Muscle of leg (tissue), 11 donors: ENCODE results near the gene PPIL1. TPM values are rescaled to one million over a fixed set of nuclear protein-coding genes. Genes with fewer than 3 reads are reported as not detected.
A peak's percentile ranks its signal among the peaks of the same experiment; 100 is the strongest.

Experiments used
- DNase-seq: peaks from one replicate; pipeline ENCODE4 v3.0.0; 2013
- H3K27ac ChIP-seq: one replicate; pipeline ENCODE4 v1.5.1; 2013; ENCODE audit warnings: mild to moderate bottlenecking, low read length, control low read depth
- H3K27me3 ChIP-seq: one replicate; pipeline ENCODE4 v1.6.1; 2013; ENCODE audit warnings: low read length; ENCODE audit not compliant: control insufficient read depth, insufficient read depth
- H3K36me3 ChIP-seq: one replicate; pipeline ENCODE4 v1.6.1; 2013; ENCODE audit warnings: low read length; ENCODE audit not compliant: control insufficient read depth, insufficient read depth
- H3K4me1 ChIP-seq: one replicate; pipeline ENCODE4 v1.6.1; 2013; ENCODE audit warnings: low read length; ENCODE audit not compliant: control insufficient read depth, insufficient read depth
- H3K4me3 ChIP-seq: one replicate; pipeline ENCODE4 v1.5.1; 2013; ENCODE audit warnings: low read length, control low read depth
- H3K9me3 ChIP-seq: replicated peaks from 2 replicates; pipeline ENCODE4 v1.6.1; 2013; ENCODE audit warnings: low read depth, low read length; ENCODE audit not compliant: control insufficient read depth
- WGBS: methylation state at CpG from one replicate; pipeline ENCODE4 v1.1.5; 2013; ENCODE audit warnings: missing lambda C conversion rate; ENCODE audit not compliant: insufficient coverage; 5-methylcytosine and 5-hydroxymethylcytosine counted together
- polyA plus RNA-seq, 8 donors: library from polyadenylated mRNA; unstranded; fragments of 120-200 nt; gene quantifications; one replicate each; pipeline versions ENCODE4 v1.2.1 to v1.2.3, GENCODE V29; 2013; ENCODE audit warnings: inconsistent platforms in 1 of 8, low replicate concordance in 1 of 8; ENCODE audit not compliant: insufficient read length in 8 of 8, insufficient read depth in 1 of 8
- total RNA-seq: library from RNA; stranded (reverse); fragments of 120-200 nt; gene quantifications from one replicate; pipeline ENCODE4 v1.2.4, GENCODE V29; 2013

PPIL1 gene
- total and polyA plus RNA-seq, 9 donors = 24.8 to 39.9 (median 33.7) TPM

GRCh38 chr6:36873115-36873514 is 1.5 kb downstream of the PPIL1 start:
- H3K36me3 ChIP-seq = peaks cover 14% of the 10 kb centered on the region
- no peak overlapping the region for H3K4me3 ChIP-seq
- H3K27ac ChIP-seq = no peak overlapping the region
- H3K9me3 ChIP-seq = no peaks in the 10 kb centered on the region
- no CpG with 5 or more reads among the region's 1 CpG for WGBS
- DNase-seq = no peak
- no peaks in the 10 kb centered on the region for H3K27me3 ChIP-seq
- H3K4me1 ChIP-seq = peaks cover 12% of the 10 kb centered on the region

DNA sequence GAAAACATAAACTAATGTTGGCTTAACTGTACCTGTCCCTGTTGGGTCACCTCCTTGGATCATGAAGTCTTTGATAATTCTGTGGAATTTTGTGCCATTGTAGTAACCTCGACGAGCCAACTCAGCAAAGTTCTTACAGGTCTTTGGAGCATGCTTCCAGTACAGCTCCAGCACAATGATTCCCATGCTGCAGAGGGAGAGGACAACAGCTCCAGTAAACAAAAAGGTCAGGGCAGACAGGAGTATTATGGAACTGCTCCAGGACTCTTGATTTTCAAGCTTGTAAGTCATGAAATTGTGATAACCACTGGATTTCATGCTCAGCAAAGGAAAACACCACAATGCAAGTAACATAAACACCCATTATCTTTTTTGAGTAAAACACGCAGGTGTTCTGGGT is 2.9 kb downstream of the PPIL1 start:
- Histone ChIP-seq H3K4me3 (no peak overlapping the region), H3K36me3 (peaks cover 21% of the 10 kb centered on the region), H3K4me1 (peaks cover 15% of the 10 kb centered on the region), H3K9me3 (no peaks in the 10 kb centered on the region), H3K27me3 (no peaks in the 10 kb centered on the region), H3K27ac (no peak overlapping the region)
- DNase-seq = no peak
- WGBS = 92% methylated on average over 2 of the region's 3 CpGs

DNA sequence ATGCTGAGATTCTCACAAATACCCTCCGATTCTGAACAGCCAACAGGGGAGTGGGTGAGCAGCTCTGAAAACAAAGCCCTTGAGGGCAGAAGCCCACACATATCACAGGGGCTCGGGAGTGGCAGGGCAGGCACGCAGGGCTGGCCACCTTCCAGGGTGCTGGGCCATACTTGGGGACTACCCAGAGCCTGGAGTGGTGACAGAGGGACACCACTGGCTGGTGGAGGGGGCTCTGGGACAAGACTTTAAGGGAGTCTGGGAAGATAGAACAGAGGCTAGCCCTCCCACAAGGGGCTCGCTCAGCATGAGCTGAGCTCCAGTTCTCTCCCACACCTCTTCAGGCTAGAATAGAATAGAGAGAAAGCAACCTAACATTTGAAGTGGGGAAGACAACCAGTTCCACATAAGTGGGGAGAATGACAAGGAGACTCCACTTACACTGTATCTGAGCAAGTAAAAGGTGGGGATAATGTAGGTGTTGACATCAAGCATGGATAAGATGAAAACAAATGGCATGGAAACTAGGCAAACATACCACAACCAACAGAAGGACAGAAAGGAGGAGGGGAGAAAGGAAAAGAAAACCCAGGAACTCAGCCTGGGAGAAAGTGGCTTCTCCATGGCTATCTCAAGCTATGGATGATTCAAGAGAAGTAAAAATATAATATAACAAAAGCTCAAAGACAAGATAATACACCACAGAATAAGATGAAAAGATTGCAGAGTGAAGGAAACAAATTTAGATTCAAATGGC is 7.0 kb downstream of the PPIL1 start:
- no peaks in the 10 kb centered on the region for H3K9me3 ChIP-seq
- H3K36me3 ChIP-seq = peaks cover 33% of the 10 kb centered on the region
- no peak for DNase-seq
- WGBS = 86% methylated on average over 1 of the region's 4 CpGs
- H3K27ac ChIP-seq = no peak overlapping the region
- H3K4me3 ChIP-seq = no peak overlapping the region
- no peaks in the 10 kb centered on the region for H3K27me3 ChIP-seq
- H3K4me1 ChIP-seq = peaks cover 4% of the 10 kb centered on the region

GRCh38 chr6:36865835-36866234 is 8.8 kb downstream of the PPIL1 start:
- DNase-seq = no peak
- Histone ChIP-seq H3K4me1 (peaks cover 4% of the 10 kb centered on the region), H3K4me3 (no peak overlapping the region), H3K27ac (no peak overlapping the region), H3K9me3 (no peaks in the 10 kb centered on the region), H3K36me3 (peaks cover 33% of the 10 kb centered on the region), H3K27me3 (no peaks in the 10 kb centered on the region)
- no CpG with 5 or more reads among the region's 2 CpGs for WGBS

- Histone ChIP-seq H3K27ac (no peak overlapping the region), H3K9me3 (no peaks in the 10 kb centered on the region), H3K36me3 (peaks cover 24% of the 10 kb centered on the region), H3K4me1 (peaks cover 4% of the 10 kb centered on the region), H3K27me3 (no peaks in the 10 kb centered on the region), H3K4me3 (no peak overlapping the region)
- no peak for DNase-seq
- WGBS = 89% methylated on average over 12 of the region's 12 CpGs
These were observed 10.7 kb downstream of the PPIL1 start for GRCh38 chr6:36863670-36864540.

DNA sequence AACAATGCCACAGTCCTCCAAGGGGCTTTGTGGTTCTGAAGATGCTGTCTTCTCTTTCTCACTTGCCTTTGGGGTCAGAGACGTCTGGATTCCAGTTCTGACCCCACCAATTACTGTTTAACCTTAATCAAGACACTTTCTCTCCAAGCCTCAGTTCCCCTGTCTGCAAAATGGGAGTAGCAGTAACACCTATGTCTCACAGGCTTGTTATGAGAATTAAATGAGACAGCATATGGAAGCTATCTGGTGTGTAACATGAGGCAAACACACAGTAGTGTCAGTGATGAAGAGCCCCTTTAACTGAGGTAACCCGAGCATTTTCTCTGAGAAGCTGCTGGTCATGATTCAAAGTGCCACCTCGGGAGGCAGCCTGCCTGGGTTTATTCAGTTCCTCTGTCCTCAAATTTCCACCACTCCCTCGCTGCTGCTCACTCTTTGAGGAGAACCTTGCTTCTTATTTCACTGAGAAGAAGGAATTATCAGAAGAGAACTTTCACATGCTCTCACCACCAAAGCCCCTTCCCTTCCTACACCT is 11.7 kb downstream of the PPIL1 start:
- Histone ChIP-seq H3K4me3 (no peak overlapping the region), H3K27ac (no peak overlapping the region), H3K9me3 (no peaks in the 10 kb centered on the region), H3K36me3 (peaks cover 24% of the 10 kb centered on the region), H3K27me3 (no peaks in the 10 kb centered on the region), H3K4me1 (peaks cover 4% of the 10 kb centered on the region)
- DNase-seq = no peak
- 59% methylated on average over 2 of the region's 4 CpGs for WGBS

DNA sequence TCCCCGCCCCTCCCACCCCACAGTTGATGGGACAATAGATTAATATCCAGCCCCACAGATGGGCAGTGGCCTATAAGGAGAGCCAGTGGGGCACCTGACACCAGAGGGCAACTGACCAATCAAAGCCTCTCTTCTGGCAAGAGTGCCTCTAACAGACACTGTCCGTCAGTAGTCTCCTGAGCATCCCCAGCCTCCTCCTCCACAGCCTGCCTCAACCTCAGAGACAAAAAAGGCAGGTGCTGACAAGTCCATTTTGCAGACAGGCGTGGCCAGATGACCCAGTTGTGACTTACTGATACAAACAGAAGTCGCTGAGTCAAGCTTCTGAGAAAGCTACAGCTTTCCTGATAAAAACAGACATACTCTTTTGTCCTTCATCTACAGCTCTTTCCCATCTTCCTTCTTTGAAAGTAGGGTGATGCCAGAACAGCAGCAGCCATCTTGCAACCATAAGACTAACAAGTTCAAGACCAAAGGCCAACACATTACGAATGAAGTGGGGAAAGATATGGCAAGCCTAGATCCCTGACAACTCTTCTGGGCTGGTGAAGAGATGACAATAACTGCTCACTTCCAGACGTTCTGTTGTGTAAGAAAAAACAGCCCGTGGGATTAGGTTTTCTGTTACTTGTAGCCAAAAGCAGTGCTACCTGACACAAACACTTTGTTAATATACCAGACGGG is 12.3 kb downstream of the PPIL1 start:
- Histone ChIP-seq H3K9me3 (no peaks in the 10 kb centered on the region), H3K27ac (no peak overlapping the region), H3K36me3 (peaks cover 22% of the 10 kb centered on the region), H3K4me3 (no peak overlapping the region), H3K4me1 (peaks cover 4% of the 10 kb centered on the region), H3K27me3 (no peaks in the 10 kb centered on the region)
- 95% methylated on average over 5 of the region's 8 CpGs for WGBS
- DNase-seq = no peak

DNA sequence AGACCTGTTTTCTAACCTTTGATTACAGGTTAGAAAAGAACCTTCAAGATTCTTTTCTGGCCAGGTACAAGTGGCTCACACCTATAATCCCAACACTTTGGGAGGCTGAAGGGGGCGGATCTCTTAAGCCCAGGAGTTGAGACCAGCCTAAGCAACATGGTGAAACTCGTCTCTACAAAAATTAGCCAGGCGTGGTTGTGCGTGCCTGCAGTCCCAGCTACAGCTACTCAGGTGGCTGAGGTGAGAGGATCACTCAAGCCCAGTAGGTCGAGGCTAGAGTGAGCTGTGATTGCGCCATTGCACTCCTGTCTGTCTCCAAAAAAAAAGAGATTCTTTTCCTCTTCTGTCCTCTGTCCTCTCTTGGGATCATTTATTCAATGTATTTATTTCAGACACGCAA is 14.5 kb downstream of the PPIL1 start:
- Histone ChIP-seq H3K27me3 (no peaks in the 10 kb centered on the region), H3K4me3 (no peak overlapping the region), H3K27ac (no peak overlapping the region), H3K36me3 (peaks cover 25% of the 10 kb centered on the region), H3K9me3 (no peaks in the 10 kb centered on the region), H3K4me1 (peaks cover 9% of the 10 kb centered on the region)
- no peak for DNase-seq
- WGBS = 94% methylated on average over 5 of the region's 7 CpGs

DNA sequence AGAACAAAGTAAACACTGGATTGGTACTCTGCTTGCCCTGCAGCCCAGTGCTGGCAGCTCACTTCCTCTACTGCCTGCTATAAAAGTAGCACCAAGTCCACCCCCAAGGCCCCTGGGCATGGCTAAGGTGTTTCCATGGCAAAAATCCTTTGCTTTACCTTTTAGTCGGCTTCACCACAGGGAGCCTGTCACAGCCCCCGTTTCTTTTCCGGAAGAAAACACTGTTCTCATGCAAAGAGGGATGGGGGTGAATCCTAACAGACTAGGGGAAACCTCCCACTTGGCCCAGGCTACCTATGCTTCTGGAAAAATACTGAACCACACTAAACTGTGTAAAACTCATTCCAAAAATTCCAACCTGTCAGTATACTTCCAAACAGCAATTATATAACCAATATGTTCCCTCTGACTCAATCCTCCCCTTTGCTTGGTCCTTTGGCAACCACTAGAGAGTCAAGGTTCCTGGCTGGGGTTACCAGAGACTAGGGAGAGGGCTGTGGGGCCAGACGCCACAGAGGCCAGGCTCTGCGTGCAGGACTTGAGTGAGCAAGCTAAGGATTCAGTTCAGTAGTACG is 16.1 kb downstream of the PPIL1 start:
- Histone ChIP-seq H3K4me3 (no peak overlapping the region), H3K9me3 (no peaks in the 10 kb centered on the region), H3K4me1 (peaks cover 11% of the 10 kb centered on the region), H3K36me3 (peaks cover 25% of the 10 kb centered on the region), H3K27me3 (no peaks in the 10 kb centered on the region), H3K27ac (peak overlapping the region; percentile 26)
- WGBS = 20% methylated on average over 4 of the region's 6 CpGs
- DNase-seq = peak; percentile 73
